SW 1271 (cell line): ENCODE measurements around the gene TTC32.

Experiments
- DNase-seq, 2 experiments: peaks; one replicate each; lab custom pipeline; 2025; lab: John Stamatoyannopoulos, UW

TTC32 gene

GRCh38 chr2:19850056-19851050, 51.4 kb downstream of the TTC32 start:
- DNase-seq: no peak

- DNase-seq: no peak
Measured at GRCh38 chr2:19848952-19849351, 52.8 kb downstream of the TTC32 start.

- DNase-seq: no peak
Measured at GRCh38 chr2:19848029-19848750, 53.6 kb downstream of the TTC32 start.

GRCh38 chr2:19847486-19847885, 54.3 kb downstream of the TTC32 start:
- DNase-seq: no peak
